ENCODE measurements around the gene ARAP3.

ARAP3 gene

GRCh38 chr5:141649972-141650371 lies 32.1 kb downstream of the ARAP3 start:
- Histone ChIP-seq H4K5ac (ENCODE audit: low read length) (no peak overlapping the region), H3K18ac (ENCODE audit: low read length) (no peak overlapping the region), H4K8ac (ENCODE audit: low read depth, low read length) (no peak overlapping the region), H3K56ac (ENCODE audit: low read length) (no peak overlapping the region), H3K23ac (ENCODE audit: low read length) (no peak overlapping the region), H3K4me3 (ENCODE audit: low read length) (no peak overlapping the region), H3K79me1 (ENCODE audit: low read length) (no peaks in the 10 kb centered on the region), H3K4me2 (ENCODE audit: low read length) (no peak overlapping the region), H2AK5ac (ENCODE audit: low read length) (no peak overlapping the region), H3K4me1 (ENCODE audit: control insufficient read depth, low read depth, low read length) (peaks cover 2% of the 10 kb centered on the region), H3K79me2 (ENCODE audit: control insufficient read depth, insufficient read depth, low read length) (no peaks in the 10 kb centered on the region), H2BK120ac (ENCODE audit: low read depth, low read length) (no peak overlapping the region), H3K4ac (ENCODE audit: low read depth, low read length) (no peak overlapping the region), H3K27me3 (ENCODE audit: insufficient read depth, low read length, poor library complexity) (no peaks in the 10 kb centered on the region), H2BK15ac (replicated peaks; ENCODE audit: low read depth) (no peak overlapping the region), H2BK5ac (ENCODE audit: low read length) (no peak overlapping the region), H3K9ac (ENCODE audit: low read length) (no peak overlapping the region), H3K27ac (ENCODE audit: low read depth, low read length) (no peak overlapping the region), H3K36me3 (ENCODE audit: control insufficient read depth, insufficient read depth, low read length) (peaks cover 2% of the 10 kb centered on the region)
- no peak for DNase-seq

- DNase-seq: no peak
- H4K5ac ChIP-seq (ENCODE audit: low read length): no peak overlapping the region
- no peak overlapping the region for H3K9ac ChIP-seq (ENCODE audit: low read length)
- H2BK5ac ChIP-seq (ENCODE audit: low read length): no peak overlapping the region
- WGBS (ENCODE audit: extremely low coverage, insufficient coverage, low lambda C conversion rate): no CpG with 5 or more reads among the region's 17 CpGs
- no peak overlapping the region for H3K23ac ChIP-seq (ENCODE audit: low read length)
- H3K4me2 ChIP-seq (ENCODE audit: low read length): no peak overlapping the region
- H3K4me1 ChIP-seq (ENCODE audit: control insufficient read depth, low read depth, low read length): peaks cover 2% of the 10 kb centered on the region
- H3K4ac ChIP-seq (ENCODE audit: low read depth, low read length): no peak overlapping the region
- peaks cover 2% of the 10 kb centered on the region for H3K36me3 ChIP-seq (ENCODE audit: control insufficient read depth, insufficient read depth, low read length)
- no peaks in the 10 kb centered on the region for H3K79me1 ChIP-seq (ENCODE audit: low read length)
- H4K8ac ChIP-seq (ENCODE audit: low read depth, low read length): no peak overlapping the region
- peak overlapping the region; percentile 15 for H3K56ac ChIP-seq (ENCODE audit: low read length)
- no peak overlapping the region for H2BK120ac ChIP-seq (ENCODE audit: low read depth, low read length)
- H3K27me3 ChIP-seq (ENCODE audit: insufficient read depth, low read length, poor library complexity): no peaks in the 10 kb centered on the region
- no peaks in the 10 kb centered on the region for H3K79me2 ChIP-seq (ENCODE audit: control insufficient read depth, insufficient read depth, low read length)
- no peak overlapping the region for H3K18ac ChIP-seq (ENCODE audit: low read length)
- no peak overlapping the region for H3K27ac ChIP-seq (ENCODE audit: low read depth, low read length)
- no peak overlapping the region for H2BK15ac ChIP-seq (replicated peaks; ENCODE audit: low read depth)
- H3K4me3 ChIP-seq (ENCODE audit: low read length): no peak overlapping the region
- no peak overlapping the region for H2AK5ac ChIP-seq (ENCODE audit: low read length)
Observed at GRCh38 chr5:141649056-141649688, 32.9 kb downstream of the ARAP3 start.

GRCh38 chr5:141647851-141648250 lies 34.2 kb downstream of the ARAP3 start:
- Histone ChIP-seq H2BK120ac (ENCODE audit: low read depth, low read length) (no peak overlapping the region), H3K9ac (ENCODE audit: low read length) (no peak overlapping the region), H3K4me1 (ENCODE audit: control insufficient read depth, low read depth, low read length) (peaks cover 2% of the 10 kb centered on the region), H3K36me3 (ENCODE audit: control insufficient read depth, insufficient read depth, low read length) (no peaks in the 10 kb centered on the region), H3K27ac (ENCODE audit: low read depth, low read length) (no peak overlapping the region), H3K27me3 (ENCODE audit: insufficient read depth, low read length, poor library complexity) (no peaks in the 10 kb centered on the region), H3K4me2 (ENCODE audit: low read length) (no peak overlapping the region), H4K5ac (ENCODE audit: low read length) (no peak overlapping the region), H2BK5ac (ENCODE audit: low read length) (no peak overlapping the region), H3K4ac (ENCODE audit: low read depth, low read length) (no peak overlapping the region), H4K8ac (ENCODE audit: low read depth, low read length) (no peak overlapping the region), H3K79me1 (ENCODE audit: low read length) (no peaks in the 10 kb centered on the region), H2AK5ac (ENCODE audit: low read length) (no peak overlapping the region), H3K56ac (ENCODE audit: low read length) (no peak overlapping the region), H3K4me3 (ENCODE audit: low read length) (no peak overlapping the region), H3K79me2 (ENCODE audit: control insufficient read depth, insufficient read depth, low read length) (no peaks in the 10 kb centered on the region), H3K18ac (ENCODE audit: low read length) (no peak overlapping the region), H2BK15ac (replicated peaks; ENCODE audit: low read depth) (no peak overlapping the region), H3K23ac (ENCODE audit: low read length) (no peak overlapping the region)
- no peak for DNase-seq
- no CpG with 5 or more reads among the region's 3 CpGs for WGBS (ENCODE audit: extremely low coverage, insufficient coverage, low lambda C conversion rate)

DNA sequence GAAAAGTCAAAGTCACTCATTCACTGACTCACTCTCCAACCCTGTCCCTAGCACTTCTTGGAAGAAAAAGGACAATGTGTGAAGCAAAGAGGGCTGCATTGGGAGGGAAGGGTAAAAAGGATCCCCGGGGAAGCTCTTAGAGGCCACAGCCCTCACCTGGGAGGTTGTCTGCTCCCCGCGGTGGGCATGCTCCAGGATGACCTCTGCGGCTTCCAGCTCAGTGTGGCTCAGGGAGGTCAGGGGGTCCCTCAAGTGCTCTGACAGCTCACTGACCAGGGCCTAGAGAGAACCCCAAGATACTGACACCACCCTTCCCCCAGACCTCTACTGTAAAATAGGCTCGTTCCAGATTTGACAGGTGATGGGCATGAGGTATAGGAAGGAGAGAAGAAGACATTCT lies 34.8 kb downstream of the ARAP3 start:
- no peak overlapping the region for H3K4ac ChIP-seq (ENCODE audit: low read depth, low read length)
- no peak overlapping the region for H2BK15ac ChIP-seq (replicated peaks; ENCODE audit: low read depth)
- H3K27ac ChIP-seq (ENCODE audit: low read depth, low read length): no peak overlapping the region
- H3K56ac ChIP-seq (ENCODE audit: low read length): no peak overlapping the region
- H3K27me3 ChIP-seq (ENCODE audit: insufficient read depth, low read length, poor library complexity): no peaks in the 10 kb centered on the region
- no peak overlapping the region for H2AK5ac ChIP-seq (ENCODE audit: low read length)
- H3K4me2 ChIP-seq (ENCODE audit: low read length): no peak overlapping the region
- no peak overlapping the region for H4K8ac ChIP-seq (ENCODE audit: low read depth, low read length)
- no peak for DNase-seq
- H3K79me2 ChIP-seq (ENCODE audit: control insufficient read depth, insufficient read depth, low read length): no peaks in the 10 kb centered on the region
- H3K18ac ChIP-seq (ENCODE audit: low read length): no peak overlapping the region
- H3K9ac ChIP-seq (ENCODE audit: low read length): no peak overlapping the region
- no peak overlapping the region for H4K5ac ChIP-seq (ENCODE audit: low read length)
- H3K79me1 ChIP-seq (ENCODE audit: low read length): no peaks in the 10 kb centered on the region
- no peak overlapping the region for H3K23ac ChIP-seq (ENCODE audit: low read length)
- H2BK5ac ChIP-seq (ENCODE audit: low read length): no peak overlapping the region
- no peak overlapping the region for H2BK120ac ChIP-seq (ENCODE audit: low read depth, low read length)
- H3K36me3 ChIP-seq (ENCODE audit: control insufficient read depth, insufficient read depth, low read length): no peaks in the 10 kb centered on the region
- WGBS (ENCODE audit: extremely low coverage, insufficient coverage, low lambda C conversion rate): no CpG with 5 or more reads among the region's 5 CpGs
- H3K4me1 ChIP-seq (ENCODE audit: control insufficient read depth, low read depth, low read length): peaks cover 2% of the 10 kb centered on the region
- no peak overlapping the region for H3K4me3 ChIP-seq (ENCODE audit: low read length)

DNA sequence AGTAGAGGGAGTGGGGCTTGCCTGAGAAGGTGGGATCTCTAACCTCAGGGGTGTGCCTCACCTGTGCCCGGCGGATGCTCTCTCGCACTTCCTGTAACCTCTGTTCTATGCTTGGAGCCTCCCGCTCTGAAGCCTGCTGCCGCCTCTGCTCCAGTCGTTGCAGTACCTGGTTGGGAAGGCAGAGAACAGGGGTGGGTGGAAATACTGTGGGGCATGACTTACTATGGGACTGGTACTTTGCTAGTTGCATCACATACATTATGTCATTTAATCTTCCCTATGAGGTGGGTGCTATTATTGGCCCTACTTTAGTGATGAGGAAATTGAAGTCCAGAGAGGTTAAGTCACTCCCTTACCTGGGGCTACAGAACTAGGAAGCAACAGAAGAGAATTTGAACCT lies 36.0 kb downstream of the ARAP3 start:
- peaks cover 2% of the 10 kb centered on the region for H3K4me1 ChIP-seq (ENCODE audit: control insufficient read depth, low read depth, low read length)
- no peak overlapping the region for H3K4ac ChIP-seq (ENCODE audit: low read depth, low read length)
- no peak overlapping the region for H3K9ac ChIP-seq (ENCODE audit: low read length)
- H3K79me2 ChIP-seq (ENCODE audit: control insufficient read depth, insufficient read depth, low read length): no peaks in the 10 kb centered on the region
- H3K27ac ChIP-seq (ENCODE audit: low read depth, low read length): no peak overlapping the region
- H3K4me2 ChIP-seq (ENCODE audit: low read length): no peak overlapping the region
- H3K56ac ChIP-seq (ENCODE audit: low read length): no peak overlapping the region
- no peak overlapping the region for H3K18ac ChIP-seq (ENCODE audit: low read length)
- no peak overlapping the region for H4K8ac ChIP-seq (ENCODE audit: low read depth, low read length)
- H3K79me1 ChIP-seq (ENCODE audit: low read length): no peaks in the 10 kb centered on the region
- no peak overlapping the region for H3K23ac ChIP-seq (ENCODE audit: low read length)
- no peak overlapping the region for H2BK5ac ChIP-seq (ENCODE audit: low read length)
- no CpG with 5 or more reads among the region's 6 CpGs for WGBS (ENCODE audit: extremely low coverage, insufficient coverage, low lambda C conversion rate)
- H2AK5ac ChIP-seq (ENCODE audit: low read length): no peak overlapping the region
- H4K5ac ChIP-seq (ENCODE audit: low read length): no peak overlapping the region
- H2BK120ac ChIP-seq (ENCODE audit: low read depth, low read length): no peak overlapping the region
- no peak for DNase-seq
- no peaks in the 10 kb centered on the region for H3K27me3 ChIP-seq (ENCODE audit: insufficient read depth, low read length, poor library complexity)
- H2BK15ac ChIP-seq (replicated peaks; ENCODE audit: low read depth): no peak overlapping the region
- no peaks in the 10 kb centered on the region for H3K36me3 ChIP-seq (ENCODE audit: control insufficient read depth, insufficient read depth, low read length)
- H3K4me3 ChIP-seq (ENCODE audit: low read length): no peak overlapping the region

GRCh38 chr5:141641634-141642267 lies 40.3 kb downstream of the ARAP3 start:
- Histone ChIP-seq H3K18ac (ENCODE audit: low read length) (no peak overlapping the region), H3K4ac (ENCODE audit: low read depth, low read length) (no peak overlapping the region), H2BK120ac (ENCODE audit: low read depth, low read length) (no peak overlapping the region), H4K8ac (ENCODE audit: low read depth, low read length) (no peak overlapping the region), H3K9ac (ENCODE audit: low read length) (no peak overlapping the region), H3K36me3 (ENCODE audit: control insufficient read depth, insufficient read depth, low read length) (no peaks in the 10 kb centered on the region), H3K23ac (ENCODE audit: low read length) (no peak overlapping the region), H3K56ac (ENCODE audit: low read length) (no peak overlapping the region), H2BK15ac (replicated peaks; ENCODE audit: low read depth) (no peak overlapping the region), H2BK5ac (ENCODE audit: low read length) (no peak overlapping the region), H3K4me1 (ENCODE audit: control insufficient read depth, low read depth, low read length) (peaks cover 2% of the 10 kb centered on the region), H3K4me3 (ENCODE audit: low read length) (no peak overlapping the region), H2AK5ac (ENCODE audit: low read length) (no peak overlapping the region), H3K4me2 (ENCODE audit: low read length) (no peak overlapping the region), H3K27me3 (ENCODE audit: insufficient read depth, low read length, poor library complexity) (no peaks in the 10 kb centered on the region), H3K79me2 (ENCODE audit: control insufficient read depth, insufficient read depth, low read length) (no peaks in the 10 kb centered on the region), H3K27ac (ENCODE audit: low read depth, low read length) (no peak overlapping the region), H3K79me1 (ENCODE audit: low read length) (no peaks in the 10 kb centered on the region), H4K5ac (ENCODE audit: low read length) (no peak overlapping the region)
- peak; percentile 82 for DNase-seq
- no CpG with 5 or more reads among the region's 2 CpGs for WGBS (ENCODE audit: extremely low coverage, insufficient coverage, low lambda C conversion rate)
